Stomach (tissue), 4 donors: ENCODE results near the gene GHRHR.

Experiments used
- CTCF ChIP-seq, 7 experiments: fragments of 450-650 bp in 4 of 7; fragments of 200-600 bp in 3 of 7; sonication (generic) in 3 of 7; IDR thresholded peaks; one replicate each; pipeline ENCODE4 v1.5.1; 2016 to 2019; ENCODE audit warnings: antibody characterized with exemption in 7 of 7, control low read depth in 2 of 7, mild to moderate bottlenecking in 1 of 7
- EP300 ChIP-seq: sonication (generic); formaldehyde crosslinking; IDR thresholded peaks from one replicate; pipeline ENCODE4 v1.6.1; 2017; ENCODE audit warnings: antibody characterized with exemption
- POLR2A ChIP-seq, 4 donors: fragments of 450-650 bp; IDR thresholded peaks; one replicate each; pipeline ENCODE4 v1.6.1; 2016; ENCODE audit warnings: antibody characterized with exemption in 4 of 4, control low read depth in 2 of 4, mild to moderate bottlenecking in 1 of 4, moderate library complexity in 1 of 4
- POLR2AphosphoS5 ChIP-seq, 3 donors: sonication (generic); formaldehyde crosslinking; IDR thresholded peaks; one replicate each; pipeline ENCODE4 v1.6.1; 2016; ENCODE audit warnings: antibody characterized with exemption in 3 of 3

- TF ChIP-seq CTCF (IDR thresholded peaks at IDR 0.05) (no peak), POLR2AphosphoS5 (IDR thresholded peaks at IDR 0.05) (no peak), POLR2A (IDR thresholded peaks at IDR 0.05) (no peak), EP300 (no peak)
These were observed 24.2 kb downstream of the GHRHR start for GRCh38 chr7:30987936-30988335.
